GM13977 (cell line): ENCODE results near the gene GEMIN7.

Source experiments
- DNase-seq: peaks from one replicate; pipeline ENCODE4 v3.0.0; 2012; ENCODE audit warnings: low spot score
- CTCF ChIP-seq: IDR thresholded peaks from 2 replicates; pipeline ENCODE4 v1.5.1; 2012; ENCODE audit warnings: mild to moderate bottlenecking, control low read depth; ENCODE audit not compliant: insufficient read depth; ENCODE audit errors: extremely low read depth, missing control alignments
- in situ Hi-C: fragments of 300-500 bp; cut with MboI; formaldehyde crosslinking; loops from one replicate; pipeline ENCODE4 v1.12.0; 2022; ENCODE audit warnings: low sequenced_read_pairs, low pct_unique_long_range_greater_than_20kb, mixed read lengths, inconsistent platforms; ENCODE audit not compliant: unreplicated experiment

Gene GEMIN7

GRCh38 chr19:45070861-45071544 is 8.1 kb upstream of the GEMIN7 start:
- TF ChIP-seq CTCF: no peak
- in situ Hi-C loops: no loop called here

GRCh38 chr19:45071545-45071938 is 7.5 kb upstream of the GEMIN7 start:
- in situ Hi-C loops: no loop called here
- no peak for TF ChIP-seq CTCF
- DNase-seq: no peak

More at GRCh38 chr19:45070861-45071544, 8.1 kb upstream of the GEMIN7 start:
- DNase-seq: no peak

GRCh38 chr19:45071969-45072790 is 6.9 kb upstream of the GEMIN7 start:
- DNase-seq: no peak
- in situ Hi-C loops: no loop called here
- TF ChIP-seq CTCF: no peak

GRCh38 chr19:45074744-45075300 is 4.2 kb upstream of the GEMIN7 start:
- DNase-seq: no peak
- in situ Hi-C loops: no loop called here
- TF ChIP-seq CTCF: no peak

GRCh38 chr19:45075301-45076028 is 3.6 kb upstream of the GEMIN7 start:
- DNase-seq: peak; percentile 97
- in situ Hi-C loops: no loop called here
- no peak for TF ChIP-seq CTCF
